Neural cell (in vitro differentiated cells): ENCODE measurements around the gene RPS5.

Experiments
- CTCF ChIP-seq: fragments of 450-650 bp; IDR thresholded peaks from 2 replicates; pipeline ENCODE4 v1.5.1; 2014; ENCODE audit warnings: antibody characterized with exemption, mild to moderate bottlenecking, moderate library complexity; ENCODE audit not compliant: poor library complexity, severe bottlenecking
- EP300 ChIP-seq: fragments of 450-650 bp; conservative IDR thresholded peaks from 2 replicates; pipeline ENCODE4 v1.6.1; 2014; ENCODE audit warnings: antibody characterized with exemption, mild to moderate bottlenecking, moderate library complexity; ENCODE audit not compliant: poor library complexity, severe bottlenecking
- EZH2 ChIP-seq: fragments of 200-600, 300-800 bp; shearing (Covaris generic), sonication (generic); IDR thresholded peaks from 2 replicates; pipeline ENCODE4 v1.6.1; 2014; ENCODE audit warnings: antibody characterized with exemption, low read length, borderline replicate concordance, mild to moderate bottlenecking; ENCODE audit not compliant: insufficient read depth, poor library complexity, severe bottlenecking
- MXI1 ChIP-seq: fragments of 450-650 bp; conservative IDR thresholded peaks from 2 replicates; pipeline ENCODE4 v1.6.1; 2014; ENCODE audit warnings: antibody characterized with exemption, mild to moderate bottlenecking; ENCODE audit not compliant: poor library complexity, severe bottlenecking
- POLR2AphosphoS5 ChIP-seq: IDR thresholded peaks from 2 replicates; pipeline ENCODE4 v1.6.1; 2012
- RAD21 ChIP-seq: fragments of 450-650 bp; conservative IDR thresholded peaks from 2 replicates; pipeline ENCODE4 v1.6.1; 2014; ENCODE audit warnings: antibody characterized with exemption, mild to moderate bottlenecking, moderate library complexity
- REST ChIP-seq: IDR thresholded peaks from 2 replicates; pipeline ENCODE4 v1.6.1; 2012; ENCODE audit warnings: borderline replicate concordance
- SMC3 ChIP-seq: fragments of 450-650 bp; conservative IDR thresholded peaks from 2 replicates; pipeline ENCODE4 v1.6.1; 2014; ENCODE audit warnings: antibody characterized with exemption, mild to moderate bottlenecking, moderate library complexity; ENCODE audit not compliant: poor library complexity
- TAF1 ChIP-seq: IDR thresholded peaks from 2 replicates; pipeline ENCODE4 v1.6.1; 2012; ENCODE audit warnings: low read depth

DNA sequence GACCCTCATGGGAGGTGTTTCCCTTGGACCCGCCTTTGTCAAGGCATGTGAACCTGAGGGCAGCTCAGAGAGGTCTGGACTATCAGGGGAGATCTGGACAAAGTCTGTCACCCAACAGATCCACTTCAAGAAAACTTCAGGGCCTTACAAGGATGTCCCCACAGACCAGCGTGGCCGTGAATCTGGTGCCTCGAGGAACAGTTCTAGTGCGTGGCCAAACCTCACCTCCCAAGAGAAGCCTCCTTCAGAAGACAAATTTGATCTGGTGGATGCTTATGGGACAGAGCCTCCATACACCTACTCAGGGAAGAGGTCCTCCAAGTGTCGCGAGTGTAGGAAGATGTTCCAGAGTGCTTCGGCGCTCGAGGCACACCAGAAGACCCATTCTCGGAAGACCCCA lies 48.7 kb upstream of the RPS5 start:
- TF ChIP-seq CTCF (no peak), EZH2 (no peak), POLR2AphosphoS5 (no peak), EP300 (no peak), MXI1 (no peak), REST (no peak), RAD21 (no peak), SMC3 (no peak), TAF1 (no peak)
